K562 (cell line): ENCODE data around the gene TMEM108. TPM values are rescaled to one million over a fixed set of nuclear protein-coding genes. Genes with fewer than 3 reads are reported as not detected.

ENCODE experiments used
- ATAC-seq: fragments of 200-7000 bp; cut with Tn5 transposase; 3 replicates; pipeline ENCODE4 v1.9.1; 2020; ENCODE audit warnings: moderate library complexity
- BruUV-seq: library from RNA; stranded (reverse); fragments of 400-500 nt; replicated peaks from 2 replicates; lab custom pipeline; 2021; lab: Mats Ljungman, UMichigan
- CTCF ChIA-PET: fragments of 300-600 bp; formaldehyde crosslinking; extraction: SDS; loops from one replicate; lab custom pipeline; 2021; ENCODE audit warnings: low intra/inter-chr PET ratio; lab: Yijun Ruan, JAX
- POLR2A ChIA-PET: fragments of 300-600, 350-650 bp; sonication (Branson Sonifier 250); formaldehyde crosslinking; extraction: SDS; loops from one replicate; lab custom pipeline; 2021; ENCODE audit warnings: antibody characterized with exemption, inconsistent platforms; lab: Yijun Ruan, JAX
- DNase-seq, 4 experiments: peaks; one replicate each; pipeline versions ENCODE4 v3.0.0 to v3.0.0-alpha.2; 2011 to 2018; ENCODE audit warnings: low spot score in 3 of 4, mixed read lengths in 3 of 4; ENCODE audit errors: extremely low read depth in 1 of 4
- FAIRE-seq: peaks from 2 replicates; lab custom pipeline; 2011; peaks lifted over from hg19 to GRCh38; lab: Jason Lieb, UNC
- H2AFZ ChIP-seq: 2 replicates; pipeline ENCODE4 v1.6.0; 2011; ENCODE audit warnings: low read depth, low read length, control low read depth, inconsistent platforms
- H3K27ac ChIP-seq: fragments of 200-600 bp; 3 replicates; pipeline ENCODE4 v1.8.0; 2011; ENCODE audit warnings: low read depth, mild to moderate bottlenecking, control low read depth, inconsistent platforms, low read length, moderate library complexity, mixed read lengths; ENCODE audit errors: extremely low read depth
- H3K27me3 ChIP-seq, 2 experiments: fragments of 300-600 bp in 1 of 2; 2 replicates in 1 of 2; 3 replicates in 1 of 2; pipeline versions ENCODE4 v1.6.0 to v1.8.0; 2011; ENCODE audit warnings: inconsistent platforms in 2 of 2, low read length in 2 of 2, mild to moderate bottlenecking in 1 of 2, mixed read lengths in 1 of 2, moderate library complexity in 1 of 2; ENCODE audit not compliant: control insufficient read depth in 2 of 2, insufficient read depth in 2 of 2
- H3K36me3 ChIP-seq: fragments of 300-600 bp; 3 replicates; pipeline ENCODE4 v1.8.0; 2011; ENCODE audit warnings: mild to moderate bottlenecking, low read length, inconsistent platforms; ENCODE audit not compliant: control insufficient read depth, insufficient read depth
- H3K4me1 ChIP-seq, 2 experiments: fragments of 200-600 bp in 1 of 2; replicated peaks in 1 of 2; 2 replicates in 1 of 2; 3 replicates in 1 of 2; pipeline versions ENCODE4 v1.5.1 to v1.8.0; 2011; ENCODE audit warnings: inconsistent platforms in 2 of 2, low read length in 2 of 2, mild to moderate bottlenecking in 1 of 2, mixed read lengths in 1 of 2, moderate library complexity in 1 of 2; ENCODE audit not compliant: control insufficient read depth in 2 of 2, insufficient read depth in 2 of 2
- H3K4me2 ChIP-seq: 2 replicates; pipeline ENCODE4 v1.6.1; 2011; ENCODE audit warnings: low read length, control low read depth, inconsistent platforms, mixed read lengths; ENCODE audit not compliant: insufficient read depth
- H3K4me3 ChIP-seq: fragments of 200-600 bp; sonication (generic), shearing (Covaris generic); 2 replicates; pipeline ENCODE4 v1.5.1; 2016; ENCODE audit warnings: control low read depth, inconsistent platforms
- H3K79me2 ChIP-seq: fragments of 200-600 bp; 3 replicates; pipeline ENCODE4 v1.8.0; 2011; ENCODE audit warnings: low read length, inconsistent platforms; ENCODE audit not compliant: control insufficient read depth, insufficient read depth
- H3K9ac ChIP-seq, 2 experiments: 2 replicates each; pipeline versions ENCODE4 v1.6.0 to v1.6.1; 2011; ENCODE audit warnings: low read depth in 2 of 2, low read length in 2 of 2, control low read depth in 1 of 2, inconsistent platforms in 1 of 2, mild to moderate bottlenecking in 1 of 2, mixed read lengths in 1 of 2; ENCODE audit not compliant: insufficient read depth in 1 of 2
- H3K9me1 ChIP-seq: one replicate; pipeline ENCODE4 v1.6.0; 2011; ENCODE audit warnings: inconsistent platforms, mild to moderate bottlenecking, low read length, moderate library complexity; ENCODE audit not compliant: control insufficient read depth, insufficient read depth
- H3K9me3 ChIP-seq: replicated peaks from 2 replicates; pipeline ENCODE4 v1.5.1; 2011; ENCODE audit warnings: low read depth, low read length, inconsistent platforms; ENCODE audit not compliant: control insufficient read depth, insufficient read depth
- H4K20me1 ChIP-seq: replicated peaks from 2 replicates; pipeline ENCODE4 v1.6.1; 2011; ENCODE audit warnings: low read length, inconsistent platforms, mixed read lengths; ENCODE audit not compliant: control insufficient read depth, insufficient read depth
- CTCF ChIP-seq, 3 experiments: IDR thresholded peaks in 2 of 3; conservative IDR thresholded peaks in 1 of 3; 2 replicates each; pipeline ENCODE4 v1.5.1; 2011 to 2012; ENCODE audit warnings: low read length in 3 of 3, mild to moderate bottlenecking in 3 of 3, control low read depth in 2 of 3, improper control_type of control experiment in 1 of 3, inconsistent platforms in 1 of 3, low read depth in 1 of 3, mixed read lengths in 1 of 3, moderate library complexity in 1 of 3; ENCODE audit not compliant: insufficient read depth in 2 of 3
- SMC3 ChIP-seq: conservative IDR thresholded peaks from 2 replicates; pipeline ENCODE4 v1.6.1; 2011; ENCODE audit warnings: low read depth, low read length, improper control_type of control experiment; ENCODE audit not compliant: insufficient read depth
- TBL1XR1 ChIP-seq, 2 experiments: IDR thresholded peaks; 2 replicates each; pipeline ENCODE4 v1.6.1; 2012; ENCODE audit warnings: improper control_type of control experiment in 2 of 2, low read length in 2 of 2, mild to moderate bottlenecking in 1 of 2
- ZKSCAN1 ChIP-seq: fragments of 150-350 bp; IDR thresholded peaks from 2 replicates; pipeline ENCODE4 v1.6.1; 2016; ENCODE audit warnings: low read depth, low read length
- WGBS: fragments of 100-300 bp; shearing (Covaris generic); methylation state at CpG from one replicate; pipeline ENCODE4 v1.1.6; 2016; ENCODE audit warnings: low coverage, mixed read lengths; ENCODE audit not compliant: insufficient coverage; ENCODE audit errors: missing lambda C conversion rate; 5-methylcytosine and 5-hydroxymethylcytosine counted together
- in situ Hi-C: fragments of 300-500 bp; cut with MboI; formaldehyde crosslinking; loops from 4 replicates; pipeline ENCODE4 v1.15.0; 2018; ENCODE audit warnings: inconsistent platforms, mixed read lengths
- intact Hi-C: fragments of 100-400 bp; cut with micrococcal nuclease; formaldehyde crosslinking; loops from 2 replicates; pipeline ENCODE4 v1.14.2; 2022
- polyA plus RNA-seq, 8 experiments: library from polyadenylated mRNA; depleted of rRNA in 4 of 8; stranded (reverse) in 5 of 8; unstranded in 3 of 8; fragments of >200 nt; fragmentation: Nextera tagmentation in 2 of 8; fragmentation: Illumina TruSeq in 1 of 8; extraction: Ambion mirVana in 2 of 8; extraction: Trizol in 1 of 8; gene quantifications; 2 replicates each; pipeline versions ENCODE4 v1.2.1 to v1.2.3, GENCODE V29; 2011 to 2014; ENCODE audit warnings: inconsistent platforms in 1 of 8, missing spikeins in 1 of 8
- total RNA-seq, 7 experiments: library from RNA; depleted of rRNA in 6 of 7; stranded (reverse); fragments of >200 nt in 6 of 7; fragmentation: Illumina TruSeq in 2 of 7; extraction: Trizol in 2 of 7; gene quantifications; 2 replicates each; pipeline versions ENCODE4 v1.2.1 to v1.2.3, GENCODE V29; 2011 to 2021; ENCODE audit warnings: low replicate concordance in 1 of 7

TMEM108 gene
- total and polyA plus RNA-seq, 9 of the 15 experiments (the other 6 are each of a cell fraction or from before 2014, with no cell fraction given): 0.65 to 11.1 (median 3.4) TPM

GRCh38 chr3:133283958-133284807 lies 246.0 kb downstream of the TMEM108 start:
- no peak overlapping the region for H3K27ac ChIP-seq
- DNase-seq (no peak), FAIRE-seq (no peak), ATAC-seq (no peak)
- ChIA-PET CTCF (no interaction called here), POLR2A (no interaction called here)
- TF ChIP-seq TBL1XR1 (IDR thresholded peaks at IDR 0.05; ENCODE audit: low read length in 2 of 2) (no peak), ZKSCAN1 (no peak), CTCF (IDR thresholded peaks at IDR 0.05 in 2 of 3, conservative IDR thresholded peaks at IDR 0.05 in 1 of 3; ENCODE audit: insufficient read depth in 2 of 3, low read depth in 1 of 3, low read length in 3 of 3) (0 out of 6 replicates have a peak, but pooled peaks of 1 of the 3 experiments have one; percentile 14), SMC3 (no peak)
- no peaks in the 10 kb centered on the region for H3K27me3 ChIP-seq
- no peak overlapping the region for H2AFZ ChIP-seq
- no peak overlapping the region for H3K4me3 ChIP-seq
- intact Hi-C loops: no loop called here
- no TSS peak for BruUV-seq
- H3K79me2 ChIP-seq: no peaks in the 10 kb centered on the region
- no peaks in the 10 kb centered on the region for H3K36me3 ChIP-seq
- no peaks in the 10 kb centered on the region for H3K9me1 ChIP-seq
- H3K4me2 ChIP-seq: no peak overlapping the region
- no peaks in the 10 kb centered on the region for H3K4me1 ChIP-seq
- in situ Hi-C loops: no loop called here
- H3K9ac ChIP-seq: no peak overlapping the region
- no peaks in the 10 kb centered on the region for H3K9me3 ChIP-seq
- no peaks in the 10 kb centered on the region for H4K20me1 ChIP-seq
- WGBS: 16% methylated on average over 4 of the region's 4 CpGs
